GM23338 (cell line): ENCODE results near the gene TEKT2.

ENCODE experiments used
- EZH2 ChIP-seq: fragments of 200-600 bp; sonication (generic); IDR thresholded peaks from one replicate; pipeline ENCODE4 v1.8.0; 2017; ENCODE audit warnings: antibody characterized with exemption, mild to moderate bottlenecking, low read depth; ENCODE audit not compliant: unreplicated experiment
- TF ChIP-seq, protein P1 (sequence below), 2 experiments: fragments of 200-600 bp in 1 of 2; sonication (generic) in 1 of 2; conservative IDR thresholded peaks; 2 replicates each; pipeline versions ENCODE4 v1.5.1 to v1.6.1; 2016 to 2017; ENCODE audit warnings: antibody characterized with exemption in 2 of 2, low read depth in 2 of 2, mild to moderate bottlenecking in 2 of 2, moderate library complexity in 1 of 2

GRCh38 chr1:36109041-36109679 is 25.3 kb downstream of the TEKT2 start:
- no peak for TF ChIP-seq EZH2
- TF ChIP-seq, protein P1, sequence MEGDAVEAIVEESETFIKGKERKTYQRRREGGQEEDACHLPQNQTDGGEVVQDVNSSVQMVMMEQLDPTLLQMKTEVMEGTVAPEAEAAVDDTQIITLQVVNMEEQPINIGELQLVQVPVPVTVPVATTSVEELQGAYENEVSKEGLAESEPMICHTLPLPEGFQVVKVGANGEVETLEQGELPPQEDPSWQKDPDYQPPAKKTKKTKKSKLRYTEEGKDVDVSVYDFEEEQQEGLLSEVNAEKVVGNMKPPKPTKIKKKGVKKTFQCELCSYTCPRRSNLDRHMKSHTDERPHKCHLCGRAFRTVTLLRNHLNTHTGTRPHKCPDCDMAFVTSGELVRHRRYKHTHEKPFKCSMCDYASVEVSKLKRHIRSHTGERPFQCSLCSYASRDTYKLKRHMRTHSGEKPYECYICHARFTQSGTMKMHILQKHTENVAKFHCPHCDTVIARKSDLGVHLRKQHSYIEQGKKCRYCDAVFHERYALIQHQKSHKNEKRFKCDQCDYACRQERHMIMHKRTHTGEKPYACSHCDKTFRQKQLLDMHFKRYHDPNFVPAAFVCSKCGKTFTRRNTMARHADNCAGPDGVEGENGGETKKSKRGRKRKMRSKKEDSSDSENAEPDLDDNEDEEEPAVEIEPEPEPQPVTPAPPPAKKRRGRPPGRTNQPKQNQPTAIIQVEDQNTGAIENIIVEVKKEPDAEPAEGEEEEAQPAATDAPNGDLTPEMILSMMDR (conservative IDR thresholded peaks at IDR 0.05; ENCODE audit: low read depth in 2 of 2) = no peak
